ENCODE measurements around the gene PKD1.

Gene PKD1

GRCh38 chr16:2061526-2061925 lies 74.2 kb downstream of the PKD1 start:
- DNase-seq (ENCODE audit: low read depth): no peak
- TF ChIP-seq, protein P1, sequence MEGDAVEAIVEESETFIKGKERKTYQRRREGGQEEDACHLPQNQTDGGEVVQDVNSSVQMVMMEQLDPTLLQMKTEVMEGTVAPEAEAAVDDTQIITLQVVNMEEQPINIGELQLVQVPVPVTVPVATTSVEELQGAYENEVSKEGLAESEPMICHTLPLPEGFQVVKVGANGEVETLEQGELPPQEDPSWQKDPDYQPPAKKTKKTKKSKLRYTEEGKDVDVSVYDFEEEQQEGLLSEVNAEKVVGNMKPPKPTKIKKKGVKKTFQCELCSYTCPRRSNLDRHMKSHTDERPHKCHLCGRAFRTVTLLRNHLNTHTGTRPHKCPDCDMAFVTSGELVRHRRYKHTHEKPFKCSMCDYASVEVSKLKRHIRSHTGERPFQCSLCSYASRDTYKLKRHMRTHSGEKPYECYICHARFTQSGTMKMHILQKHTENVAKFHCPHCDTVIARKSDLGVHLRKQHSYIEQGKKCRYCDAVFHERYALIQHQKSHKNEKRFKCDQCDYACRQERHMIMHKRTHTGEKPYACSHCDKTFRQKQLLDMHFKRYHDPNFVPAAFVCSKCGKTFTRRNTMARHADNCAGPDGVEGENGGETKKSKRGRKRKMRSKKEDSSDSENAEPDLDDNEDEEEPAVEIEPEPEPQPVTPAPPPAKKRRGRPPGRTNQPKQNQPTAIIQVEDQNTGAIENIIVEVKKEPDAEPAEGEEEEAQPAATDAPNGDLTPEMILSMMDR (IDR thresholded peaks at IDR 0.05; ENCODE audit: insufficient read depth, low read depth, low read length, missing control alignments): no peak
- H3K4me3 ChIP-seq (ENCODE audit: low read depth, low read length): no peak overlapping the region

DNA sequence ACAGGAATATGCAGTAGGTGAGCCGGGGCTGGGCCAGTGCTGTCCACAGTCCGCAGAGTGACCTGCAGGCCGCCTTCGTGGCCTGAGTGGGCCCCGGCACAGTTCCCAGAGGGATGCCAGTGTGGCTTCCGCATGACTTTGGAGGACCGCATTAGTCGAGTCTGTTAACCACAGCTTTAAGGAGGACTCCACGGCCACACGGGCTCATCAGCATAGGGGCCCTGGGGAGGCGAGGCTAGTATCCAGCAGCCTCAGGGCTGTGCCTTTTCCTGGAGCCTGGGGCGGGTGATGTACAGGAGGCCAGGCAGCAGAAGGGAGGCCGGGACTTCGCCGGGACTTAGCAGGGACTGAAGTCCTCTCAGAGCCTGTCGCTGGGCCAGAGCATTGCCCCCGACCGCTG lies 74.7 kb downstream of the PKD1 start:
- no peak for DNase-seq (ENCODE audit: low read depth)
- H3K4me3 ChIP-seq (ENCODE audit: low read depth, low read length): no peak overlapping the region
- TF ChIP-seq, protein P1 (IDR thresholded peaks at IDR 0.05; ENCODE audit: insufficient read depth, low read depth, low read length, missing control alignments): no peak

DNA sequence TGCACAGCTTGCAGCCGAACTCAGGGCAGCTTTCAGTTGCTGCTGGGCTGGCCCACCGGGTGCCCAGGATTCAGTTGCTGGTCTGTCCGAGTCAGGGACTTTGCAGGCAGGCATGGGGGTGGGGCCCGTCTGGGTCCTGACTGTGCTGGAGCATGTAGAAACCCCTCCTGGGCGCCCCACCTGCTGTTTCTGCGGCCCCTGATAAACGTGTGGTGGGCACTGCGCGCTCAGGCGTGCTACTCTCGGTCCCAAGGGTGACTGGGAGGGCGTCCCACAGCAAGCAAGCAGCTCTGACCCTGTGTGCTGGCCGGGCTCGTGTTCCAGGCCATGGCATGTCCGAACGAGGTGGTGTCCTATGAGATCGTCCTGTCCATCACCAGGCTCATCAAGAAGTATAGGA lies 75.4 kb downstream of the PKD1 start:
- no peak for DNase-seq (ENCODE audit: low read depth)
- TF ChIP-seq, protein P1 (IDR thresholded peaks at IDR 0.05; ENCODE audit: insufficient read depth, low read depth, low read length, missing control alignments): no peak
- H3K4me3 ChIP-seq (ENCODE audit: low read depth, low read length): no peak overlapping the region

GRCh38 chr16:2058872-2059271 lies 76.8 kb downstream of the PKD1 start:
- no peak for DNase-seq (ENCODE audit: low read depth)
- TF ChIP-seq, protein P1 (IDR thresholded peaks at IDR 0.05; ENCODE audit: insufficient read depth, low read depth, low read length, missing control alignments): no peak
- no peak overlapping the region for H3K4me3 ChIP-seq (ENCODE audit: low read depth, low read length)

GRCh38 chr16:2058420-2058819 lies 77.3 kb downstream of the PKD1 start:
- no peak for DNase-seq (ENCODE audit: low read depth)
- H3K4me3 ChIP-seq (ENCODE audit: low read depth, low read length): no peak overlapping the region
- TF ChIP-seq, protein P1 (IDR thresholded peaks at IDR 0.05; ENCODE audit: insufficient read depth, low read depth, low read length, missing control alignments): no peak

GRCh38 chr16:2057438-2057837 lies 78.3 kb downstream of the PKD1 start:
- TF ChIP-seq, protein P1 (IDR thresholded peaks at IDR 0.05; ENCODE audit: insufficient read depth, low read depth, low read length, missing control alignments): no peak
- H3K4me3 ChIP-seq (ENCODE audit: low read depth, low read length): no peak overlapping the region
- DNase-seq (ENCODE audit: low read depth): no peak

DNA sequence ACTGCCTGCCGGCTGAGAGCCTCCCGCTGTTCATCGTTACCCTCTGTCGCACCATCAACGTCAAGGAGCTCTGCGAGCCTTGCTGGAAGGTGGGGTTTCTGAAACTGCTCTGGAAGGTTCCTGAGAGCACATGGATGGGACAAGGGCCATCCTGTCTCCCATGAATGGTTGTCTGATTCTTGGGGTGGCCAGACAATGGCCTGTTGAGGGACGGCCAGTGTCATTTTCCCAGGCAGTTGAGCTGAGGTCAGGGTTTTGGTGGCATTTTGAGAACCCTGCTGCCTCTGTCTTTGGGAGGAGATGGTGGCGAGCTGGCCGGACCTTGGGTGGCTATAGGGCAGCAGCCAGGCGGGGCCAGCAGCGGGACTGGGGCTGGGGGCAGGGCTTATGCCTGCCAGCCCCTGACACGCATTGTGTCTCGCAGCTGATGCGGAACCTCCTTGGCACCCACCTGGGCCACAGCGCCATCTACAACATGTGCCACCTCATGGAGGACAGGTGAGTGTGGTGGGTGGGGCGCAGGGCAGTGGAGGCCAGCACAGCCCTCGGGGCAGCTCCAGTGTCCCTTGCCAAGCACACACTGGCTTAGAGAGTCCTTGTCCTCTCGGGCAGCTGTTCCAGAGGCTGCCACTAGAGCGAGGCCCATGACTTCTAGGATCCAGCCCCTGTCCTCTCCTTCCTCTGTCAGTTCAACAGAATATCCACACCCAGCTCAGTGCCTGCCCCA lies 78.9 kb downstream of the PKD1 start:
- TF ChIP-seq, protein P1 (IDR thresholded peaks at IDR 0.05; ENCODE audit: insufficient read depth, low read depth, low read length, missing control alignments): no peak
- no peak for DNase-seq (ENCODE audit: low read depth)
- no peak overlapping the region for H3K4me3 ChIP-seq (ENCODE audit: low read depth, low read length)
